Measurements from ENCODE around the gene UTP15.

The UTP15 gene

DNA sequence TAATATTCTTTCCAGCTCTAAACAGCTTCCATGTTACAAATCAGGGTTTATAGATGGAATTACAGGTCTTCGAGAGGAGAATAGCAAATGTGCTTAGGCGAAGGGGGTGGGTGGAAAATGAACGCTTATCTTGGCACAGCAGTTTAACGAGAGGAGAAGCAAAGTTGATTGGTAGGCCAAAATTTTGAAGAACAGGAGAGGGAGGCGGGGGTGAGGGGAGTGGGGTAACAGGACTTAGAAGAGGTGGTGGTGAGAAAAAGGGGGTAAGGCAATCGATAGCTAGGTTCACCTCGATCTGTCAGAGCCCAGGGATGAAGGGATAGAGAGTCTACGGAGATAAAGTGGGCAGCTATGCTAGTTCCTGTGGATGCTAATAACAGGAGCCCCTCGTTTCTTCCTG, 868 bp upstream of the UTP15 start:
- DNase-seq (ENCODE audit: low read depth in 2 of 2): no peak

DNA sequence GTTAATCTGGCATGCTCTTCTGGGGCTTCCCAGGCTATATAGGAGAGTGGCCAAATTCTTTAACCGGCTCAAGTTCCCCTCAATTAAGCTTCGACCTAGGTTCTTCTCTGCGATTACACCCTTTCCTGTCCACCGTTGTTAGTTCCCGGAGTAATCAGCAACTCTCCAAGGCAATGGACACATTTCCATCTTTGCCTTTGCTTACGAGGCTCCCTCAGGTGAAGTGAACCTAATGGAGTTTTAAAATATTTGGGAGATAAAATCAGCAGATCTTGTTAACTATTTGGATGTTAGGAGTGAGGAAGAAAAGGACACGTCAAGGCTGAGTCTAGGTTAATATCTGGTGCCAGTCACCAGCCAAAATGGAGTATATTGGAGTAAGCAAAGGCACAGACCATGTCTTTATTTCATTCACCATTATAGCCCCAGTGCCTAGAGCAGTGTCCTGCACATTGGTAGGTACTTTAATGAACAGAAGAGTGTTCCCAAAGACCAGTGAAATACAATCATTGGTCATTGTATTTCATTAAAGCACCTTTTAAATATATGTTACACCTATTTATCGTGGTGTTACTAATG, 515 bp downstream of the UTP15 start:
- DNase-seq (ENCODE audit: low read depth in 2 of 2): no peak

GRCh38 chr5:73582285-73583145, 17.0 kb downstream of the UTP15 start:
- DNase-seq (ENCODE audit: low read depth in 2 of 2): no peak

- DNase-seq (ENCODE audit: low read depth in 2 of 2): no peak
These were observed 22.4 kb downstream of the UTP15 start for GRCh38 chr5:73587923-73588322.

DNA sequence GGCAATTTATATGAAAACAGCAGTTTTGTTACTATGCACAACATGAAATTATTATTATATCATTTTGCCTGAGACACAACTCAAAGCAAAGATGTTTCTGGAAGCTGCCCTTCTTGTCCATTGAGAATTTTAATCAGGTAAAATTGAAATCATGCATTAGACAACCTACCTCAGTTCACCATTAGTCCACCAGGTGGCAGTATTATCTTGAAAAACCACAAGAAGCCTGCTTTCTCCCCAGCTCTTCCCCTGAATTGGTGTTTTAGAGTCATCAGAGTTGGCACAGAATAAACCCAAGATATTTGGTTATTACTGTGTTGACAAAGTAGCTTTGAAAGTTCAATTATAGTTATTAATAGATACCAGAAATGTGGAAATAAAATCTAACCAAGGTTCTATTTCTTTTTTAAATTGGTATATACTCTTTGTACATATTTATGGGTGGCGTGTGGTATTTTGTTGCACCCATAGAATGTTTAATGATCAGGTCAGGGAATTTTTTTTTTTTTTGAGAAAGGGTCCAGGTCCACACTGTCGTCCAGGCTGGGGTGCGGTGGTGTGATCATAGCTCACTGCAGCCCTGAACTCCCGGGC, 25.7 kb downstream of the UTP15 start:
- DNase-seq (ENCODE audit: low read depth in 2 of 2): peak; percentile 2 to 39

- no peak for DNase-seq (ENCODE audit: low read depth in 2 of 2)
These were observed 26.4 kb downstream of the UTP15 start for GRCh38 chr5:73591698-73592501.

GRCh38 chr5:73592551-73592950, 27.0 kb downstream of the UTP15 start:
- no peak for DNase-seq (ENCODE audit: low read depth in 2 of 2)

DNA sequence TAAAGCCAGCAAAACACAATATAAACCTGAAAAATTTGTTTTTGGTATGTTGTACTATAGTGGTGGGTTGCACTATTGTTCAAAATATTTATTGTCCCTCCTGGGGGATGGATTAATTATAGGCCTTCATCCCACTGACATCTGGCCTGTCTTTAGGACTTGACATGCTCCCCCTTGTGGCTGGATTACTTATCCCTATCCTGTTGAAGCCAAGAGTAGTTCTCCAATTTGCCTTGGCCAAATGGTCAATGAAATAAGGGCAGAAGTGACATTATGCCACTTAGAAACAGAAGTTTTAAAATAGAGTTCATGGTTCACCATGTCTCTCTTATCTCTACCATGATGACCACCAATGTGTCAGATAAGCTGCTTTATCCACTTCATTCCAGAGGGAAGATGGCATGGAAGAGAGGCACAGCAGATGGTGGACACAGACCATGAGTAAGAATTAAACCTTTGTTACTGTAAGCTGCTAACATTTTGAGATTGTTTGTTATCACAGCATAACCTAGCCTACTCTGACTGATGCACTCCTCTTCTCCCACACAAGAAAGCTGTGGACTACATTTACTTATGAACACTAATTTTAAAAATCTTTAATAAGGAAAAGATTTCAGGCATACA, 31.3 kb downstream of the UTP15 start:
- peak in 1 of 2 donors; percentile 6 for DNase-seq (ENCODE audit: low read depth in 2 of 2)

DNA sequence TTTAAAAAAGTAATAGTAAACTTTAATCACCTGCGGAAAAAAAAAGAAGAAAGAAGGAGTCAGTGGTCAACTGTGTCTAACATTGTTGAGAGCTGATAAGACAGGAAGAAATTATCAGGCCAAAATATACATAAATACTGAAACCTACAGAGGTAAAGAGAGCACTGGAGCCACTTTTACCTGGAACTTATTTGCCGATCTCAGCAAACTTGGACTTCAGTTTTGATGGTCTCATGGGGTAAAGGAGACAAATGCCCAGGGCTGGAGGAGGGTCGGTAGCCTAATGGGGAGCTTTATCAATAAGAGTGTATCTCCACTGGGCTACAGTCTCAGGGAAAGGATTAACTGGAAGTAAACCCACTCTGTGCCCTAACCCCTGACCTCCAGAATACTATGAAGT, 33.8 kb downstream of the UTP15 start:
- no peak for DNase-seq (ENCODE audit: low read depth in 2 of 2)

- DNase-seq (ENCODE audit: low read depth in 2 of 2): no peak
These were observed 38.5 kb downstream of the UTP15 start for GRCh38 chr5:73603998-73604397.

DNA sequence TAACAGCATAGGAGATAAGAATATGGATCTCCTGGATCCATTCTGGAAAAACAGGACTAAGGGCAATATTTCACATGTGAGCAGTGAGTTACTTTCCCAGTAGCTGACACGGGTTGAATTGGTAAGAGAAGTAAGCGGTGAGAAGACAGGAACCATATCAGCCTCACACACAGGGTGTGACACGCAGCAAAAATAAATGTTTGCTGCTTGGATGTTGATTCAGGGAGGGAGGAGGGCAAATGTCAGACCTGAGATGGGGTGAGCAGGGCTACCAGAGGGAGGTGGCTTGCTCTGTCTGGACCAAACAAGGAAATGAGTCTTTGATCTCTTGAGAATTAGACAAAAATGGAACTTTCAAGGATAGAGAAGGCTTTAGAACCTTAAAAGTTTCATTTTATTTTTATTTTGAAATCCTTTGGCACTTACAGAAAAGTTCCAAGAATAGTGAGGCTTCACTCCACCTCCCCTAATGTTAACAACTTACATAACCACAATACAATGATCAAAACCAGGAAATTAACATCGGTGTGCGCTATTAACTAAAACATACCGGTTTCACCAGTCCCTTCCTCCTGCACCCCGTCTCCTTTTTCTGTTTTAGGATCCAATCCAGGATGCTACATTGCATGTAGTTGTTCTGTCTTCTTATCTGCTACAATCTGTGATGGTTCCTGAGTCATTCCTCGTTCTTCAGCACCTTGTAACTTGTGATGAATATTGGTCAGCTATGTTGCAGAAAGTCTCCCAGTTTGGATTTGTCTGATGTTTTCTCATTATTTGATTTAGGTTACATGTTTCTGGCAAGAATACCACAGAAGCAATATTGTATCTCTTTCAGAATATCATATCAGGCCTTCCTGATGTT, 39.9 kb downstream of the UTP15 start:
- DNase-seq (ENCODE audit: low read depth in 2 of 2): no peak

DNA sequence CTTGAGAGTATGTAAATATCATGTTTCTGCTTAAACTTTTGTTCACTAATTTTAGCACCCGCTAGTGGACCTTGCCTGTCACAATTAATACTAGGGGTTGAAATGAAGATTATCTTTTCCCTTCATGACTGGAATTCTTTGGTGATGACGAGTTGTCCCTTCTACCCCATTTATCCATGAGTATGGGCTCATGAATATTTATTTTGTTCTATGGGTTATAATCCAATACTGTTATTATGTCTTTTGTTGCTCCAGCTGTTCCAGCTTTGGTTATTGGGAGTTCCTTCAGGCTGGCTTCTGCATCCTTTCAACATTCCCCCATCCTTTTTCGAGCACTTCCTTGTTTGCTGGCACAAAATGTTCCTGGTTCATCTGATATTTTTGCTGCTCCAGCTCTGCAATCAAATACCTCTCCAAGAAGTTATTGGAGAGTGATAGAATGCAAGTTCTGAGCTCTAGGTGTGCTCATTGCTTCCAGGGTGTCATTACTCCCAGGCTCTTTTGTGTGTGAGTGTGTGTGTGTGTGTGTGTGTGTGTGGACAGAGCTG, 40.7 kb downstream of the UTP15 start:
- DNase-seq (ENCODE audit: low read depth in 2 of 2): no peak

- no peak for DNase-seq (ENCODE audit: low read depth in 2 of 2)
These were observed 41.7 kb downstream of the UTP15 start for GRCh38 chr5:73607228-73607627.

DNA sequence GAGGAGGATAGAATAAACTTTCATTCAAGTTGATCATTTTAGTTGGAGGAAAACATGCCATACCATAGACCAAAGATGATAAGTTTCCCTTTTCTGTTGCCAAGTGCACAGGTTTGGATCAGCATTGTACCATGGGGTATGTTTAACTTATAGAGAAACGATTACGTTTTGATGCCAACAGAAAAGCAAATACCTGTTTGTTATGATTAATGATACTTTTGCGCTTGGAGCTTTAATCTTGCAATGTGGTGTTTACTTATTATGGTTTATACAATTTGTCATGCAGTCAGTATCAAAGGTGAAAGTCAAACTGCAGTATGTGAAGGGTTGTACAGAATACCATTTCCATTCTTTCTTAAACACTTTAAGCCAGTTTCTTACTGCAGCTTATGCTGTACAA, 47.3 kb downstream of the UTP15 start:
- no peak for DNase-seq (ENCODE audit: low read depth in 2 of 2)

- no peak for DNase-seq (ENCODE audit: low read depth in 2 of 2)
These were observed 49.5 kb downstream of the UTP15 start for GRCh38 chr5:73615085-73615484.

- no peak for DNase-seq (ENCODE audit: low read depth in 2 of 2)
These were observed 50.4 kb downstream of the UTP15 start for GRCh38 chr5:73615947-73616346.

DNA sequence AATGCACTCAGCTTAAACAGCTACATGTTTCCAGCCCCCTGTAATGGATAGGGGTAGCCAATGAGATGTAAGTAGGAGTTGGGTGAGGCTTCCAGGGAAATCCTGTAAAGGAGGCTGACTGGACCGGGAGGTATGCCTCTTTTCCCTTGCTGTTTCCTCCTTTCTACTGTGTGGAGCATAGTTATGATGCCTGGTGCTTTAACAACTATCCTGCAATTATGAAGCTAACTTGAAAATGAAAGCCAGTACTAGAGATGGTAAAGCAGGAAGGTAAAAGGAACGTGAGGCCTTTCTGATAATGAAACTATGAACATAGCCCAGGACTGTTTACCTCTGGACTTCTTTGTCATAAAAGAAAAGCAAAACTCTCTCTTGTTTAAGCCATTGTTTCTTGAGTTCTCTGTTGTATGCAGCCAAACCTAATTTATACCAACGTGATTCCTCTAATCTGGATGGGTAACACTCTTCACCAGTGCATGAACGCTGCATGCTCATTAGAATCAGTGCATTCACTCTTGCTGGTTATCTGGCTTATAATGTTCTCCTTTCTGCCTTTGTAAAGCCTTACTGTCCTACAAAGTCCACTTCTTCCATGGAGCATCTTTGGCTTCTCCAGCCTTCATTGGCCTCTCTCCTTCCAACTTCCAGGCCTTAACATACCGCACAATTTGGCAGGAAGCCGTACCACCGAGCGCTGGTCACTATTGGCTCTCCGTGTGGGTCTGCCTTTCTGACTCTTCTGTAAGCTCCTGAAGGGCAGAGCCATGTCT, 52.2 kb downstream of the UTP15 start:
- no peak for DNase-seq (ENCODE audit: low read depth in 2 of 2)

DNA sequence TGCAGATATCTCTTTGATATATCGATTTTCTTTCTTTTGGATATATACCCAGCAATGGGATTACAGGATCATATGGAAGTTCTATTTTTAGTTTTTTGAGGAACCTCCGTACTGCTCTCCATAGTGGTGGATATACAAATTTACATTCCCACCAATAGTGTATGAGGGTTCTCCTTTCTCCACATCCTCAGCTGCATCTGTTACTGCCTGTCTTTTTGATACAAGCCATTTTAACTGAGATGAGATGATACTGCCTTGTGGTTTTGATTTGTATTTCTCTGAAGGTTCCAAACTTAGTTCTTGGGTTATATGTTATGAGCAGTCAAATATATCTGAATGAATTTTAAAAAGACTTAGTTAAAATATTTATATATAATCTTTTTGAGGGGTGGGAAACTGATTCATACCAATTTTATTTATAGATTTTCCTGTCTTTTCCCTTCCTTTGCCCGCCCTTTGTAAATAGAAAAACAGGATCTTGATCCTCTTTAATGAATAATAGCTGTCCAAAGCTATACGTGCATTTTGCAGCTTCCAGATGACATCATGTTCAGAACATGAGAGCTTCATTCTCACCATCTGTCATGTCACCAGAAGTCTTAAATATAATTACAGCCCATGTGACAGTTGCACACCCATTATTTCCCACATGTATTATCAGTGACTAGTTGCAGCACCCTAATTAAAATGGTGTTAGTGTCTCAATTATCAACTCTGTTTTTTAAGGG, 54.2 kb downstream of the UTP15 start:
- no peak for DNase-seq (ENCODE audit: low read depth in 2 of 2)

GRCh38 chr5:73620334-73620687, 54.8 kb downstream of the UTP15 start:
- no peak for DNase-seq (ENCODE audit: low read depth in 2 of 2)

Data from stimulated activated CD4-positive, alpha-beta T cell treated with anti-CD3 and anti-CD28 coated beads, Interleukin-15, amount 100 ng/mL, for 48 hours (primary cell).